Measurements from ENCODE around the gene WDR1.

DNA sequence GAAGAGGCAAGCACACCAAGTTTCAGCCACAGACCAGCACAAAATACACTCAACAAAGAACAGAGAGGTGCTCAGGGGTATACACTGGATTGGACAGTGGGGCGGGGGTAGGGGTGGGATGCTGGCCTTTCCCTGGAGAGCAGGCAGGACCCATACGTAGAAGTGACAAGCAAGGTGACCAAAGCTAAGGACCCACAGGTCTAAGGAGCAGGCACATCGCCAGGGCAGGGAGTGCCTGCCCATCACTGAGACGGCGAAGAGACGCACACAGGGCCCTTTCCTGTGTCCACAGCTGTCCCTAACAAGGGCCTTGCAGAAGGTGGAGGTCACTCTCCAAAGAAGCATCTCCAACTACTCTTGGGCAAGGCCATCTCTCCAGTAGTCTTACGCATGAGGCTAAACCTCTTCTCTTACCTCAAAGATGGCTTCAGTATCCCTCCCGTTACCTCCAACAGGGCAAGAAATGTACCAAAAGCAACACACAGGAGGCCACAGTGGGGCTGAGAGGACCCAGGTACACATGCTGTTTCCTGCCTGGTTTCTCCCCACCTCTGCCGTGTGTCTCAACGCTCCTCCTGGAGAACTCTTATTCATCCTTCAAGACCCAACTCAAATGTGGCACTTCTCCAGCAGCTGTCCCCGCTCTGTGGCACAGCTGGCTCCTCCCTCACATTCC, 6.5 kb downstream of the WDR1 start:
- TF ChIP-seq, protein P1, sequence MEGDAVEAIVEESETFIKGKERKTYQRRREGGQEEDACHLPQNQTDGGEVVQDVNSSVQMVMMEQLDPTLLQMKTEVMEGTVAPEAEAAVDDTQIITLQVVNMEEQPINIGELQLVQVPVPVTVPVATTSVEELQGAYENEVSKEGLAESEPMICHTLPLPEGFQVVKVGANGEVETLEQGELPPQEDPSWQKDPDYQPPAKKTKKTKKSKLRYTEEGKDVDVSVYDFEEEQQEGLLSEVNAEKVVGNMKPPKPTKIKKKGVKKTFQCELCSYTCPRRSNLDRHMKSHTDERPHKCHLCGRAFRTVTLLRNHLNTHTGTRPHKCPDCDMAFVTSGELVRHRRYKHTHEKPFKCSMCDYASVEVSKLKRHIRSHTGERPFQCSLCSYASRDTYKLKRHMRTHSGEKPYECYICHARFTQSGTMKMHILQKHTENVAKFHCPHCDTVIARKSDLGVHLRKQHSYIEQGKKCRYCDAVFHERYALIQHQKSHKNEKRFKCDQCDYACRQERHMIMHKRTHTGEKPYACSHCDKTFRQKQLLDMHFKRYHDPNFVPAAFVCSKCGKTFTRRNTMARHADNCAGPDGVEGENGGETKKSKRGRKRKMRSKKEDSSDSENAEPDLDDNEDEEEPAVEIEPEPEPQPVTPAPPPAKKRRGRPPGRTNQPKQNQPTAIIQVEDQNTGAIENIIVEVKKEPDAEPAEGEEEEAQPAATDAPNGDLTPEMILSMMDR (conservative IDR thresholded peaks at IDR 0.05; ENCODE audit: low read depth, low read length) = no peak
- TF ChIP-seq EZH2 (IDR thresholded peaks at IDR 0.05; ENCODE audit: borderline replicate concordance, low read depth, low read length, poor library complexity, severe bottlenecking) = no peak
